ENCODE measurements around the gene PUM2.

DNA sequence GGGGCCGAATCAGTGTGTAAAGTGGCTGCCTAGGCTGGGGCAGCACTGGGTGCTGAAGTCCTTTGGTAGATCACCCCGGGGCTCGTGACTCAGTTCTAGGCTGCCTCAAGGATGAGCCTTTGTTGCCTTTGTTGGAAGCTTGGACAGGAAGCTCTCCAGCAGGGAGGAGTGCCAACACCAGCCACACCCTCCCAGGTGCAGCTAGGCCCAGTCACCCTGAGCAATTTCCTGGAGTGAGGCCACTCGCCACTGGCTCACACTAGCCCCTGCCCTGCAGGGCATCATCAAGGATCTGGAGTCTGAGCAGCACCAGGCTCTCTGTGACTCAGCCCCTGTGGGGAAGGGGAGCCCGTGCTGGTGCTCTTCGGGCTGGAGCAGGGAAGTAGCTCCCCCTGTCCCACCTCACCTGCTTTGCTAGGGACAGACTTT is 119.0 kb downstream of the PUM2 start:
- no peak for TF ChIP-seq EZH2 (IDR thresholded peaks at IDR 0.05; ENCODE audit: borderline replicate concordance, low read length)
- TF ChIP-seq, protein P1, sequence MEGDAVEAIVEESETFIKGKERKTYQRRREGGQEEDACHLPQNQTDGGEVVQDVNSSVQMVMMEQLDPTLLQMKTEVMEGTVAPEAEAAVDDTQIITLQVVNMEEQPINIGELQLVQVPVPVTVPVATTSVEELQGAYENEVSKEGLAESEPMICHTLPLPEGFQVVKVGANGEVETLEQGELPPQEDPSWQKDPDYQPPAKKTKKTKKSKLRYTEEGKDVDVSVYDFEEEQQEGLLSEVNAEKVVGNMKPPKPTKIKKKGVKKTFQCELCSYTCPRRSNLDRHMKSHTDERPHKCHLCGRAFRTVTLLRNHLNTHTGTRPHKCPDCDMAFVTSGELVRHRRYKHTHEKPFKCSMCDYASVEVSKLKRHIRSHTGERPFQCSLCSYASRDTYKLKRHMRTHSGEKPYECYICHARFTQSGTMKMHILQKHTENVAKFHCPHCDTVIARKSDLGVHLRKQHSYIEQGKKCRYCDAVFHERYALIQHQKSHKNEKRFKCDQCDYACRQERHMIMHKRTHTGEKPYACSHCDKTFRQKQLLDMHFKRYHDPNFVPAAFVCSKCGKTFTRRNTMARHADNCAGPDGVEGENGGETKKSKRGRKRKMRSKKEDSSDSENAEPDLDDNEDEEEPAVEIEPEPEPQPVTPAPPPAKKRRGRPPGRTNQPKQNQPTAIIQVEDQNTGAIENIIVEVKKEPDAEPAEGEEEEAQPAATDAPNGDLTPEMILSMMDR (conservative IDR thresholded peaks at IDR 0.05 in 1 of 2, IDR thresholded peaks at IDR 0.05 in 1 of 2; ENCODE audit: extremely low read depth in 1 of 2, insufficient read depth in 1 of 2, low read depth in 1 of 2, low read length in 2 of 2): peak in 1 of 2 donors; percentile 29
